GM23248 (cell line): ENCODE measurements around the gene KRT82.

Source experiments
- EZH2 ChIP-seq: fragments of 200-600 bp; sonication (generic); IDR thresholded peaks from 2 replicates; pipeline ENCODE4 v1.6.1; 2018; ENCODE audit warnings: antibody characterized with exemption, mild to moderate bottlenecking; ENCODE audit not compliant: insufficient read depth, poor library complexity, severe bottlenecking
- EZH2phosphoT487 ChIP-seq: fragments of 200-600 bp; sonication (generic); IDR thresholded peaks from 2 replicates; pipeline ENCODE4 v1.6.1; 2018; ENCODE audit warnings: antibody characterized with exemption, moderate library complexity, mild to moderate bottlenecking, low read depth; ENCODE audit not compliant: insufficient read depth

GRCh38 chr12:52350021-52350620 lies 56.0 kb downstream of the KRT82 start:
- no peak for TF ChIP-seq EZH2
- no peak for TF ChIP-seq EZH2phosphoT487
